ENCODE results near the gene AFAP1L1.

DNA sequence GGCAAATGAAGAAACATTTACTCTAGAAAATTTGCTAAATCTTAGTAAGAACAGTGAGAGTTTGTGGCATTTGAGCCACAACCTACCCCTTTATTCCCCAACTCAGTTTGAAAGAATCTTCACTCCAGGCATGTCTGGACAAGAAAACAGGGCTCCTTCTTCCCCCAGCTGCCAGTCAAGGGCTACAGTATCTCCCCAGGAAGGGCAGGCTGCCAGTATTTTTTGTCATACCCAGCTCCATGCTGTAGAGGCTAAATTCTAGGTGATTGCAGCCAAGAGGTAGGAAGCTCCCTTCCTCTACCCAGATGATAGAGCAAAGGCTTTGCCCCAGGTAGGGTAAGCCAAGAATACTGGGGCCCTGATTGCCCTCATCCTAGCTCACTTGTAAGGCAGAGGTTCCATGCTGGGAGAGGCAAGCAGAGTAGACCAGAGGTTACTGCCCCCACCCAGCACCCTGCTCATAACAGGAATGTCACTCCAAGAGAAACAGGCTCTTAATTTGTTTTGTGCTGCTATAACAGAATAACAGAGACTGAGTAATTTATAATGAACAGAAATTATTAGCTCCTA is 53.6 kb downstream of the AFAP1L1 start:
- TF ChIP-seq CTCF (IDR thresholded peaks at IDR 0.05), result no peak
- TF ChIP-seq EP300 (IDR thresholded peaks at IDR 0.05), result no peak
- TF ChIP-seq POLR2A (IDR thresholded peaks at IDR 0.05), result no peak
